Measurements from ENCODE around the gene NAV2. TPM values are rescaled to one million over a fixed set of nuclear protein-coding genes. Genes with fewer than 3 reads are reported as not detected.

Gene NAV2
- polyA plus RNA-seq, 1 experiment, result 5.1 TPM

DNA sequence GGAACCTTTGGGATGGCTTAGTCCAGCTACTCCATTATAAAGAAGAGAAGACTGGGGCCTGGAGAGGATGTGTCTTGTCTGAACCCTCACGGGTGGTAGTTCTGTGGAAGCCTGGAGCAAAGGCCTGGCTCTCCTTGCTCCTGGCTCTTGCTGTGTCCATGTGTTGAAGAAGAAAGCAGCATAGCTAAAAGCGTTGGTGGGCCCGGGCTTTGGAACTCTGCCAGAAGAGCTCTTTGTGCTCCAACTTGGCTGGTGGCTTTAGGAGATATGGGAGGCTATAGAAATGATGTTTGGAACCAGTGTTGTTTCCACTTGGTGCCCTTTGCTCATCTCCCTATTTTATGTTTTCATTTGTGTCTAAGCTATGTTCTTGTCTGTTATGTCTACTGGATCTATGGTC lies 316.6 kb downstream of the NAV2 start:
- POLR2A ChIA-PET, result no interaction called here
- H3K9me3 ChIP-seq (ENCODE audit: control insufficient read depth, insufficient read depth, low read length), result no peaks in the 10 kb centered on the region
- no peak overlapping the region for H3K27ac ChIP-seq (ENCODE audit: low read depth, low read length)
- no peak overlapping the region for H3K4me3 ChIP-seq (ENCODE audit: low read depth, low read length)
- CTCF ChIA-PET, result interaction anchor here (1.0 to 1.6 kb wide), 2 partner anchors 82 to 99 kb away, joined by 3 to 5 read pairs; no protein-coding TSS in a partner anchor
- TF ChIP-seq, protein P1, sequence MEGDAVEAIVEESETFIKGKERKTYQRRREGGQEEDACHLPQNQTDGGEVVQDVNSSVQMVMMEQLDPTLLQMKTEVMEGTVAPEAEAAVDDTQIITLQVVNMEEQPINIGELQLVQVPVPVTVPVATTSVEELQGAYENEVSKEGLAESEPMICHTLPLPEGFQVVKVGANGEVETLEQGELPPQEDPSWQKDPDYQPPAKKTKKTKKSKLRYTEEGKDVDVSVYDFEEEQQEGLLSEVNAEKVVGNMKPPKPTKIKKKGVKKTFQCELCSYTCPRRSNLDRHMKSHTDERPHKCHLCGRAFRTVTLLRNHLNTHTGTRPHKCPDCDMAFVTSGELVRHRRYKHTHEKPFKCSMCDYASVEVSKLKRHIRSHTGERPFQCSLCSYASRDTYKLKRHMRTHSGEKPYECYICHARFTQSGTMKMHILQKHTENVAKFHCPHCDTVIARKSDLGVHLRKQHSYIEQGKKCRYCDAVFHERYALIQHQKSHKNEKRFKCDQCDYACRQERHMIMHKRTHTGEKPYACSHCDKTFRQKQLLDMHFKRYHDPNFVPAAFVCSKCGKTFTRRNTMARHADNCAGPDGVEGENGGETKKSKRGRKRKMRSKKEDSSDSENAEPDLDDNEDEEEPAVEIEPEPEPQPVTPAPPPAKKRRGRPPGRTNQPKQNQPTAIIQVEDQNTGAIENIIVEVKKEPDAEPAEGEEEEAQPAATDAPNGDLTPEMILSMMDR (IDR thresholded peaks at IDR 0.05; ENCODE audit: low read depth, low read length), result no peak
- DNase-seq (ENCODE audit: low read depth, low spot score), result no peak
- H3K27me3 ChIP-seq (ENCODE audit: control insufficient read depth, insufficient read depth, low read length), result no peaks in the 10 kb centered on the region

DNA sequence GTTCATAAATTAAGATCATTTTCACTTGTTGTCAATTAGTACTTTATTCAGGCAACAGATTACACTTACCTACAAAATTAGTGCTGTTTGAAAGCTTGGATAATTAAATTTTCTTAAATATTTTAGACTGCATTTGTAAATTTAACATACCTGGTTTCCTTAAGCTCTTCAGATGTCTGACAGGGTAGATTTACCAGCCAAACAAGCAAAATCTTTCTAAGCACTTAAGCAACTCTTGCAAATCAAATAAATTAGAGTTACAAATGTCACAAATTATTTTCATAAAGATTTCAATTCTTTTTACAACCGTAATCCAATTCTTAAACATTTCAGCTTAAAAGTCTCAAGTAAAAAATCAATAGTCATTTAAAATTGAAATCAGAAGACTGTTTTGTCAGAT lies 317.8 kb downstream of the NAV2 start:
- POLR2A ChIA-PET, result no interaction called here
- CTCF ChIA-PET, result no interaction called here

DNA sequence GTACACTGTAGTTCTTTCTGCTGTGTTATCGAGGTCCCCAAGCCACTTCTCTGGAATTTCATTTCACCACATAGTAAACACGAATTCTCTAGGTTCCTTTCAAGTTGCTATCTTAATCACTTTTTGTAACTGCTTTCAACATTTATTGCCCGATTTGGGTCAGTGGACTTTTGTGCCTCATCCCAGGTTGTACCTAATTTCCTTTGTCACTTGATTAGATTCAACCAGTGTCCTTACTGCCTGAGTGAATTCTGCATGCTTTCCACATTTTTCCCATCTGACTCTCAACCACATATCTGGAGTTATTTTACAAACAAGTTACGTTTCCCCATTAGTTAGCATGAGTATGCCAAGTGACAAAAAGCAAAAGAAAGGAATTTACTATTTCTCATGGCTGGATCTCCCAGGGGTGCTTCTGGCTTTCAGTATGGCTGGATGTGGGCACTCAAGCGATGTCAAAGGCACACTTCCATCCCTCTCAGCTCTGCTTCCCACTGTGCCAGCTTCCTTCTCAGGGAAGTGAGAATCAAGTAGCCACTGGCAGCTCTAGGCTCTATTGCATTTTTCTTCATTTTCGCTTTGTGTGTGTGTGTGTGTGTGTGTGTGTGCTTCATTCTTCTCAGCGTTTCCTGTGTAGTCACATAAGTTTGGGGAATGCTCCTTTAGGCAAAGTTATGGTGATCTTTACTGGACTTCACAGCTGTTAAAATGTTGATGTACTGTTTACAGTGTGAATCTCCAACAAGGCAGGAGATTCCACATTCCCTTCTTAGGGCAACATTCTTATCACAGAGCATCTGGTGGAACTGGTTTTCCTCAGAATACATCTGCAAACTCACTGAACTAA lies 318.7 kb downstream of the NAV2 start:
- TF ChIP-seq, protein P1 (IDR thresholded peaks at IDR 0.05; ENCODE audit: low read depth, low read length), result no peak
- Histone ChIP-seq H3K4me3 (ENCODE audit: low read depth, low read length) (peak overlapping the region; percentile 31), H3K9me3 (ENCODE audit: control insufficient read depth, insufficient read depth, low read length) (no peaks in the 10 kb centered on the region; the same call in 1 of the 2 replicates), H3K27ac (ENCODE audit: low read depth, low read length) (peak overlapping the region; percentile 98), H3K27me3 (ENCODE audit: control insufficient read depth, insufficient read depth, low read length) (no peaks in the 10 kb centered on the region)
- ChIA-PET POLR2A (interaction anchor here (0.6 to 1.2 kb wide), 4 partner anchors 11 to 81 kb away, joined by 3 to 6 read pairs (median 4); no protein-coding TSS in a partner anchor), CTCF (no interaction called here)
- DNase-seq (ENCODE audit: low read depth, low spot score), result peak; percentile 78

More for the DNA sequence above, 317.8 kb downstream of the NAV2 start:
- no peak overlapping the region for H3K27ac ChIP-seq (ENCODE audit: low read depth, low read length)
- TF ChIP-seq, protein P1 (IDR thresholded peaks at IDR 0.05; ENCODE audit: low read depth, low read length), result no peak
- DNase-seq (ENCODE audit: low read depth, low spot score), result no peak
- H3K27me3 ChIP-seq (ENCODE audit: control insufficient read depth, insufficient read depth, low read length), result no peaks in the 10 kb centered on the region
- no peak overlapping the region for H3K4me3 ChIP-seq (ENCODE audit: low read depth, low read length)
- H3K9me3 ChIP-seq (ENCODE audit: control insufficient read depth, insufficient read depth, low read length), result no peaks in the 10 kb centered on the region

DNA sequence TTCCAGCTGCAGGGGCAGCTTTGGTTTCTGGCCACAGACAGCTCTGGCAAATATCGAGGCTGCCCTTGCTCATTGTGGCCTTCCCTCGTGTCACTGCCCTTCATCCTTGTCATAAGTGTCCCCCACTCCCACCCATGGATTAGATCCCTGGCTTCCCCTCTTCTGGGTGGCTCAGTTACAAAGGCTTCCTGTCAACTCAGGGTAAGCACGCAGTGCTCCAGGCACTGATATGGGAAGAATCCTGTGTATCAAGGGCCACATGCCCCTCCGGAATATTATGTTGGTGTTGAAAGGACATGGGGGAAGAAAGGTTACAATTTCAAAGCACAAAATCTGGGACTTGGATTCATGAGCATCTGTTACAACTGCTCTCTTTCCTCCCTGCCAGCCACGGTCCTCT lies 319.5 kb downstream of the NAV2 start:
- Histone ChIP-seq H3K27me3 (ENCODE audit: control insufficient read depth, insufficient read depth, low read length) (no peaks in the 10 kb centered on the region), H3K27ac (ENCODE audit: low read depth, low read length) (peak overlapping the region; percentile 98), H3K4me3 (ENCODE audit: low read depth, low read length) (no peak overlapping the region), H3K9me3 (ENCODE audit: control insufficient read depth, insufficient read depth, low read length) (no peaks in the 10 kb centered on the region; the same call in 1 of the 2 replicates)
- TF ChIP-seq, protein P1 (IDR thresholded peaks at IDR 0.05; ENCODE audit: low read depth, low read length), result no peak
- CTCF ChIA-PET, result no interaction called here
- DNase-seq (ENCODE audit: low read depth, low spot score), result no peak
- POLR2A ChIA-PET, result interaction anchor here (0.6 to 1.2 kb wide), 3 partner anchors 12 to 81 kb away, joined by 3 to 6 read pairs (median 3); no protein-coding TSS in a partner anchor

DNA sequence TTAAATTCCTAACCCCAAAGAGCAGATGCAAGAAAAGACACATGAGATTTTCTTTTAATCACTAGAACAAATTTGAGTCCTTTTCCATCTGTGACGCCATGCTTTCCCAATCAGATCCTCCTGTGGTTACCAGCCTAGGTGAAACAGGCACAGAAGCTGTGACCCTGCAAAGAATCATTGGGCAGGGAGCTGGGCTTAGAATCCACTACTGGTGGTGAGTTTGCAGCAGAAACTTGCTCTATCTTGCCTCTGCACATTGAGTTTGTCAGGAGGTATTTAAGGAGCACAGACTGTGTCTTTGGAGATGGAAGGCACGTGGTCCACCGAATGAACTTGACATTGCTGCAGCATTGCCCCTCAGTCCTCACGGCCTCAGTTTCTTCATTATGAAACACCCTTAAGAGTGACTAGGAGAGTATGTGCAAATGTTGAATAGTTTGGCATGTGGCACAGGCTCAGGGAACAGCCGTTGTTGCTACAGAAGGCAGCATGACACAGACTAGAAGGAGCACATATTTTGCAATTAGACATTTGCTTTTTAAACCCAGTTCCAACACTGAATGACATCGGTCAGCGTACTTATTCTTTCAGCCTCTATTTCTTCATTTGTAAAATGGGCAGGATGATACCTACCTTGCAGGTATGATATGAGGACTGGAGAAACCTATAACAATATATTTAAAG lies 320.1 kb downstream of the NAV2 start:
- no peaks in the 10 kb centered on the region for H3K27me3 ChIP-seq (ENCODE audit: control insufficient read depth, insufficient read depth, low read length)
- TF ChIP-seq, protein P1 (IDR thresholded peaks at IDR 0.05; ENCODE audit: low read depth, low read length), result no peak
- no peak for DNase-seq (ENCODE audit: low read depth, low spot score)
- H3K4me3 ChIP-seq (ENCODE audit: low read depth, low read length), result no peak overlapping the region
- no peaks in the 10 kb centered on the region; the same call in 1 of the 2 replicates for H3K9me3 ChIP-seq (ENCODE audit: control insufficient read depth, insufficient read depth, low read length)
- CTCF ChIA-PET, result no interaction called here
- POLR2A ChIA-PET, result no interaction called here
- no peak overlapping the region for H3K27ac ChIP-seq (ENCODE audit: low read depth, low read length)
